KOPT-K1 (cell line): ENCODE data around the gene HOMER2.
"Not testable (repeated sequence)": the region's sequence is repeated elsewhere in the genome, so short reads cannot be mapped to it uniquely, and the experiment has no call there.

Experiments
- H3K27ac ChIP-seq: fragments of 200-600 bp; sonication (generic); 2 replicates; pipeline ENCODE4 v1.5.1; 2016; ENCODE audit warnings: antibody characterized with exemption, mild to moderate bottlenecking, low read depth, low read length; ENCODE audit not compliant: poor library complexity, severe bottlenecking
- H3K36me3 ChIP-seq: fragments of 200-600 bp; sonication (generic); 2 replicates; pipeline ENCODE4 v1.5.1; 2017; ENCODE audit warnings: antibody characterized with exemption, mild to moderate bottlenecking, low read length, moderate library complexity; ENCODE audit not compliant: insufficient read depth
- H3K9me3 ChIP-seq: fragments of 200-600 bp; sonication (generic); 2 replicates; pipeline ENCODE4 v1.5.1; 2017; ENCODE audit warnings: antibody characterized with exemption, low read length, mild to moderate bottlenecking; ENCODE audit not compliant: insufficient read depth, poor library complexity, severe bottlenecking

HOMER2 gene

DNA sequence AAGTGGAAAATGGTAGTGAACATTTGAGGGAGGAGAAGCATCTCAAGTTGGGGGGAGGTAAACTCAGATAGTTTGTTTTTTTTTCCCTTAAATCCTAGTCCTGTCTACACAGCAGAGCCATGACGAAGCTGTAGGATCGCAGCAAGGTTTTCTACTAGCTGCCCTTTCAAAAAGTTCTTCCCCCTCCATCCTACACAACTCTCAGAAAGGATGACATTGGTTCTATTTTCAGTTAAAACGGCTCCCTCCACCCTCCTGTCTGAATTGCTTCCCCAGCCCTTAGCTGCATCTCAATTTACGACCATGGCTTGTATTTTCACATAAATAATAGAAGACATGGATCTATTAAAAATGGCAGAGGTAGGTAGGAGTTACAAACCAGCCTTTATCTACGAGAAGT, 2.2 kb downstream of the HOMER2 start:
- H3K27ac ChIP-seq, result no peak overlapping the region
- H3K9me3 ChIP-seq, result no peaks in the 10 kb centered on the region
- no peaks in the 10 kb centered on the region for H3K36me3 ChIP-seq

DNA sequence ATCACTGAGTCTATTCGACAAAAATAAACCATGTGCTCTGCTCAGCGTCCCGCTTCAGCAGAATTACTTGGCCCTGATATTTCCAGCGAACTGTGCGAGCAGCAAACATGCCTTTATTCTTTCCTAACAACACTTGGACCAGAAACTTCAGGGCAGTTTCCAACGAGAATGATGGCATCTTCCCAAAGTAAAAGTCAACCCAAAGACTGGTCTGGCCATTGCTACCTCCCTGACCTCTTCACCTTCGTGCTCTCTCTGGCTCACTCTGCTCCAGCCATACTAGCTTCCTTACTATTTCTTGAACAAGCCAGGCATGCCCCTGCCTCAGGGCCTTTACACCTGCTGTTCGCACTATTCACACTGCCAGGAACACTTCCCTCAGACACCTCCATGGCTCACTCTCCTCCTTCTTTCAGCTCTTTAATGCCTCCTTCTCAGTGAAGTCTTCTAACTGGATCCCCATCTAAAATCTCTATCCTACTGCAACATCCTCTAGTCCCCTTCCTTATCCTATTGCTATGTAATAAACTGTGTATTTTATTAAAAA, 6.3 kb downstream of the HOMER2 start:
- H3K9me3 ChIP-seq, result no peaks in the 10 kb centered on the region
- no peaks in the 10 kb centered on the region for H3K36me3 ChIP-seq
- no peak overlapping the region for H3K27ac ChIP-seq

DNA sequence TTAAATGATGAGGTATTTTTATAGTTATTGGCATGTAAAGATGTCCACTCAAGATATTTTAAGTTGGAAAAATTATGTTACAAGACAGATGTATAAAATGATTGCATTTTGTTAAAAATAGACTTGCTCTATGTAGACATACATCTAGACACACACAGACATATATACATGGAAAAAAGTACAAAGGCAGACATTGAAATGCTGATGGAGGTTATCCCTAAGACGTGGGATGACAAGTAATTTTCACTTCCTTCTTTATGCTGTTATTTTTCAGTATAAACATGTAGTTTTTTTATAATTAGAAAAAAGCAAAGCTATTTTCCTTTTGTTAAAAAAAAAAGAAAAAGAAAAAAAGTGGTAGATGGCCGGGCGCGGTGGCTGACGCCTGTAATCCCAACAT, 7.2 kb downstream of the HOMER2 start:
- H3K27ac ChIP-seq, result no peak overlapping the region
- no peaks in the 10 kb centered on the region for H3K36me3 ChIP-seq
- H3K9me3 ChIP-seq, result no peaks in the 10 kb centered on the region

DNA sequence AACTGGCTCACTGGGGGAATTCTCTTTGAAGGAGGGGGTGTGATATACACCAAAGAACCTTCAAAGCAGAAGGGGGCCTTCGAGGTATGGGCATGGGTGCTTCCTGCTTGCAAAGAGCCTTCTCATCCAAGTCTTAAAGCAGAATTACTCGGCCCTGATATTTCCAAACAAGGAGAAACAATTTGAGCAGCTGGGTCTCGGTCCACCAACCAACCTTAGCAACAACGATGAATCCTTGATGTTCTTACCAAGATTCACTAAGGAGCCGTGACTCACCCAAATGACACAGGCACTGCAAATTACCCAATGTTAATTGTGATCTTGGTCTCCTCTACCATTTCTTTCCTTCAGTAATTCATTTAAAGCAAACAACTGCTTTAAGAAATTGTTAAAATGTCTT, 7.7 kb downstream of the HOMER2 start:
- Histone ChIP-seq H3K36me3 (no peaks in the 10 kb centered on the region), H3K27ac (no peak overlapping the region), H3K9me3 (no peaks in the 10 kb centered on the region)

DNA sequence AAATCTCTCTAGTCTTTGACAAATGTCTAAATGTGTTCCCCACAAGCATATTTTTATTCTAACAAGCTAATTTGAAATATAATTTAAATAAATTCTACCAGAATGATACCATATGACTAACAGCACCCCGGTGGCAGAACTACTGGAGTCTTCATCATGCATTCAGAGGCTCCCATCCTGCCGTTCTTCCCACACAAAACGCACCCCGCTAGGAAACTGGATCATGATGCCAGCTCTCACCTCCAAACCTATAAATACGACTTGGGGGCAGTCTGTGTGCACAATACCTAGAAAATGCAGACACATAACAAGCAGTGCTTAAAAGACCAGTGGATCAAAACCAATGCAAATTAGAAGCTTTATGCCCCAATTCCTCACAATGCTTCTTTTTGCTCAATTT, 8.5 kb downstream of the HOMER2 start:
- Histone ChIP-seq H3K27ac (no peak overlapping the region), H3K36me3 (no peaks in the 10 kb centered on the region), H3K9me3 (no peaks in the 10 kb centered on the region)

DNA sequence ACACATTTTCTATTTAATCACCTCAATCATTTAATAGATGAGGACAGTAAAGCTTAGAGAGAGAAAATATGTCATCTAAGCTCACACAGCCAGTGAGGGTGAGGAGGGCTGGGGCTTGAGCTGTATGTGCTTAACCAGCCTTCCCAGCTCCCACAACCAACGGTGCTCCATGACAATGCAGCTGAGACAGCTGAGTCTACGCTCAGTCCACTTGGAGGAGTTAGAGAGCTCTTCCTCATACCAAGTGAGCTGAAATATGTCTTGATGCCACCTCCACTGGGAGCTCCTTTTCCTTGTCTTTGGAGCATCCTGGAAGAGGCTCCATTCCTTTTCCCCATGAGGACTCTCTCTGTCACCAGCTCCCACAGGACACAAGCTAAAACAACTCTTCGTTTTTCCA, 9.3 kb downstream of the HOMER2 start:
- Histone ChIP-seq H3K36me3 (no peaks in the 10 kb centered on the region), H3K27ac (no peak overlapping the region), H3K9me3 (no peaks in the 10 kb centered on the region)

DNA sequence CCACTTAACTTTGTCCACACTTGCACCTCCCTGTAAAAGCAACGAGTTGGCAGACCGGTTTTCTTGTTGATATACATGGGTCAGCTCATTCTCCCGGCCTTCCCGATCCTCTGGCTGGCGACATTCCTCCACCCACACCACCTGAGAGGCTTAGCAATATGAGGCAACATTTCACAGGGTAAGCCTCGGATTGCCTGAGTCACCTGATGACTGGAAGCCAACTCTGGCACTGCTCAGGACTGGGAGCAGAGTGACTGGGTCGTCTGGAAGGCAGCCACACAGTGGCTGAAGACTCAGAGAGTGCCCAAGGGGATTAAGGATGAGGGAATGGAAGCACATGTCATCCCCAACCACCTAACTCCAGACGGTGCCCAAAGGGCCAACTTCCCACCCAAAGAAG, 9.8 kb downstream of the HOMER2 start:
- Histone ChIP-seq H3K27ac (no peak overlapping the region), H3K9me3 (no peaks in the 10 kb centered on the region), H3K36me3 (no peaks in the 10 kb centered on the region)

DNA sequence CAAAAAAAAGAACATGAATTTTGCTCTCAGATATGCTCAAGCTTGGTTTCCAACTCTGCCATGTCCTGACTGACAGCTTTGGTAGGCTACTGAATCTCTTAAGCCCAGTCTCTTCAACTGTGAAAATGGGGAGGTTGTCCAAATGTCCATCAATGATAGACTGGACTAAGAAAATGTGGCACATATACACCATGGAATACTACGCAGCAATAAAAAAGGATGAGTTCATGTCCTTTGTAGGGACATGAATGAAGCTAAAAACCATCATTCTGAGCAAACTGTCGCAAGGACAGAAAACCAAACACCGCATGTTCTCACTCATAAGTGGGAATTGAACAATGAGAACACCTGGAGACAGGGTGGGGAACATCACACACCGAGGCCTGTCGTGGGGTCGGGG, 12.8 kb downstream of the HOMER2 start:
- H3K27ac ChIP-seq, H3K36me3 ChIP-seq, H3K9me3 ChIP-seq: not testable (repeated sequence)

DNA sequence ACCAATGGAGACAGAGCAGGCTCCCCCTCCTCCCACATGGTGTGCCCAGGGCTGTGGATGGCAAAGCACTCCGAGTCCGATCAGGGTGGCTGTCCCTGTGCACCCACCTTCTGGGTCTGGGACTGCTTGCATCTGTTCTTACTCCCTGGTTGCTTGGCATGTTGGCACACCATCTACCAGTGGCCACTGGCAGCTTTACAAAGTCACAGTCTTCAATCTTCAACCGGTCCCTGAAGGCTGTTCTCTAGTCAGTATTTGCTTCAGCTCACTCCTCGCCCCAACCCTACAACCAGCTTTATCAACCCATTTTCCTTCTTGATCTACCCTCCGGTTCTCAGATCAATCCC, 14.8 kb downstream of the HOMER2 start:
- Histone ChIP-seq H3K36me3 (no peaks in the 10 kb centered on the region), H3K27ac (no peak overlapping the region), H3K9me3 (no peaks in the 10 kb centered on the region)

DNA sequence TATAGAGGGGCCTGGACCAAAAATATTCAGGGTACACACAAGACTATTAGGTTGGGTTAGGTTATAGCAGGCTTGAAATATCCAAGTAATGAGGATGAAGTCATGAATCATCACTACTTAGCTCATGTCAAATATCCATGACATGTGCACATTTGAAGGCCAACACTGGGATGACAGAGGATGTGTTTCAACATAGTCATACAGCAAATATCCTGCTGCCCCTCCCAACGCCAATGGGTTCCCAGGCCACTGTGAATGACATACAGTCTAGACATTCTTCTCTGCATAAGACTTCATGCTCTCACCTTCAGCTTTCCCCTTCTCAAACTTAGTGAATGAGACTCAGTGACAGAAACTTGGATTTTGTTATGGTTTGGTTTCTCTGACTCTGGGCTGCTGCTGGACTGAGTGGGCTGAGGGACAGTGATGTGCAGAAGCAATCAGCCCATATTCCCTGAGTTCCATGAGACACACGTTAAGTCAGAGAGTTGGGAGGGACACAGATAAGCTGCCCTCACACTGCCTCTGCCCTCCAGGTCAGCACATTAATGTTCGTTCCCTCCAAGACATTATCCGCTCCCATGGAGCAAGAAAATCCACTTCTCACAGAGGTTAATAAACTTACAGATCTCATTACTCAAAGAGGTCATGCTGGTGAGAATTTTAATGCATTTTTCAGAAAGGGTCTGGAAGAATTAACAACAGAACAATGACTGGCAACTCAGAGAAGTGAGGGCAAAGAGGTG, 15.4 kb downstream of the HOMER2 start:
- H3K27ac ChIP-seq, result no peak overlapping the region

DNA sequence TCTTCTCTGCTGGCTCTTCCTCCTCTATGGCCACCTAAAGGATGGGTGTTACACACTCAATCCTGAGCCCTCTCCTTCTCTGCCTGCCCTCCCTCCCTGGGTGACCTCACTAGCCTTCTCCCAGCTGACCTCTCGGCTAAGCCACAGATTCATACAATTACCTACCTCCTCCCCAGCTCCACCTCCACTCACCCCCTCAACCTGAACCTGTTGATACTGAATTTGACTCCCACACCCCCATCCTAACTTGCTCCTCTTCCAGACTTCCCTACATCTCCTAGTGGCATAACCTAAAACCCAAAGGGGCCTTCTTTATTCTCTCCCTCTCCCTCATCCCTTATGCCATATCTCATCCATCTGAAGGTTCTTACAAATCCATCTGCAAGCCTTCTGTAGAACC, 17.1 kb downstream of the HOMER2 start:
- H3K27ac ChIP-seq, result no peak overlapping the region
- H3K36me3 ChIP-seq, result no peaks in the 10 kb centered on the region
- no peaks in the 10 kb centered on the region for H3K9me3 ChIP-seq

More for the DNA sequence above, 15.4 kb downstream of the HOMER2 start:
- Histone ChIP-seq H3K9me3 (no peaks in the 10 kb centered on the region), H3K36me3 (no peaks in the 10 kb centered on the region)

DNA sequence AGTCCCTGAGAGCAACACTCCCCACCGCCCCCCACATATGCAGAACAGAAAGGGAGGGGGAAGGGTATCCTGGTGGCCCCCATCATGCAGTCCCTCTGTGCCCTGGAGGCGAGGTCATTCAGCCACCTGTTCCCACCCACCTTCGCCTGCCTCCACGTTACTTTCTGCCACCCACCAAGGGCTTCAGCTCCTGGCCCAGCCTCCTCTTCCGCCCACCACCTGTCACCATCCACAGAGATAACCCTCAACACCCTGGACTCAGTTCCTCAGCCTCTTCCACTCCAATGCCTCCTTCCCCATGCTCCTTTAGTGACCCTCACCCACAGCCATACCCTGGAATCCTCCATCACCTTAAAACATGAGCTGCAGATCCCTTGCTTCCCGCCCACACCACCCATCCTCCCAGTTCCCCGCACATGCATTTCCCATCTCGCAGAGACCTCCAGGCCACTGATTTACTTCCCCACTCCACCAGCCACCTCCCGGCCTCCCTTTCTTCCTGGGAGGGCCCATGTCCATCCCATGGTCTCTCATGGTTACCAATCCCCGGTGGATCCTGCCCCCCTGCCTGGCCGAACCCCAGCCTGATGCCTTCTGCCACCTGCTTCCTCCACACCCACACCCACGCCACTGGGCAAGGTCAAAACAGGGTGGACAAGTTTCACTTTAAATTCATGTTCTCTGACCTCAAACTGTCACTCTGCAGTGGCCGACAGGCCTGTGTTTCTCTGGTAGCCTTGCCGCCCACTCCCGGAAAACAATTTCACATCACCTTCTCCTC, 18.2 kb downstream of the HOMER2 start:
- Histone ChIP-seq H3K36me3 (no peaks in the 10 kb centered on the region), H3K27ac (no peak overlapping the region), H3K9me3 (no peaks in the 10 kb centered on the region)

DNA sequence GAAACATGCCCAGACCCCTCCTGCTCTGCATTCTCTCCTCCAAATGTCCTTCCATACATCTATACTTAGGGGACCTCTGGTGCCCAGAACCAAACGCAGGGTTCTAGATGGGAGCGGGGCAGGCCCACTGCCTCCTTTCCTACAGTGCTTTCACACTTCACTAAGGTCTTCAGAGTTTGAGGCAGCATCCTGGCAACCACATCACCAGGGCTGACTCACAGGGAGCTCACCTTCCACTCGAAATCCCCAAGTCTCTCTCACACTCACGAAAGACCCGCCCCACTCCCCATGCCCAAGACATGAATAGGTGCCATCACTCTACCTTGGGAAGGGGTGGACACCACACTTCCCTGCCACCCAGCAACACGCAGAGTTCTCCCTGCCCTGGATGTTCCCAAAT, 18.9 kb downstream of the HOMER2 start:
- Histone ChIP-seq H3K9me3 (no peaks in the 10 kb centered on the region), H3K36me3 (no peaks in the 10 kb centered on the region), H3K27ac (no peak overlapping the region)

DNA sequence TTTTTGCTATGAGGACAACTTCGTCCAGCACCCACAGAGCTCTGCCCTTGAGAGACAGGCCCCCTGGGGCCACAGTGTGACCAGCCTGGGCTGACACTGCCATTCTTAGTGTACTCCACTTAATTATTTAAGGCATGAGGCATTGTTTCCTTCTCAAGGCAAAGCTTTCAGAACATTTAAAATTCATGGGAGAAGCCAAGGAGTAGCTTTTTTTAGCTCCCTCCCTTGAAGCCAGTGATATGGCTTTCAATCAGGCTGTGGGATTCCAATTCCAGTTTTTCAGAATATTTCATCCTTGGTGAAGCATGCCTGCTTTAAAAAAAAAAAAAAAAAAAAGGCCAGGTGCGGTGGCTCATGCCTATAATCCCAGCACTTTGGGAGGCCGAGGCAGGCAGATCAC, 21.3 kb downstream of the HOMER2 start:
- H3K36me3 ChIP-seq, result no peaks in the 10 kb centered on the region
- no peak overlapping the region for H3K27ac ChIP-seq

DNA sequence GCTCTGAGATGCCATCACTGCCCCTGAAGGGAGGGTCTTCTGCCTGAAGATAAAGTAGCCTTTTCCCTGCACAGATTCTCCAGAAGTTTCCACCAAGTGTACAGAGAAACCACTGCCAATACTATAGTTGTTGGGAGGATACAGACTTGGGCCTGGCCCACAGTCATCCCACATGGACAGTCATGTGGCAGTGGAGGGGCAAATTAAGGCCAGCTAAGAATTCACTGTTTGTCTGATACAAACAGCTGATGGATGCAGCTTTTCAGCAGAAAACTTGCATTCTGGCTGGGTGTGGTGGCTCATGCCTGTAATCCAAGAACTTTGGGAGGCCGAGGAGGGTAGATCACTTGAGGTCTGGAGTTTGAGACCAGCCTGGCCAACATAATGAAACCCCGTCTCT, 22.1 kb downstream of the HOMER2 start:
- H3K9me3 ChIP-seq, result no peaks in the 10 kb centered on the region
- no peak overlapping the region for H3K27ac ChIP-seq

More for the DNA sequence above, 21.3 kb downstream of the HOMER2 start:
- H3K9me3 ChIP-seq, result no peaks in the 10 kb centered on the region

DNA sequence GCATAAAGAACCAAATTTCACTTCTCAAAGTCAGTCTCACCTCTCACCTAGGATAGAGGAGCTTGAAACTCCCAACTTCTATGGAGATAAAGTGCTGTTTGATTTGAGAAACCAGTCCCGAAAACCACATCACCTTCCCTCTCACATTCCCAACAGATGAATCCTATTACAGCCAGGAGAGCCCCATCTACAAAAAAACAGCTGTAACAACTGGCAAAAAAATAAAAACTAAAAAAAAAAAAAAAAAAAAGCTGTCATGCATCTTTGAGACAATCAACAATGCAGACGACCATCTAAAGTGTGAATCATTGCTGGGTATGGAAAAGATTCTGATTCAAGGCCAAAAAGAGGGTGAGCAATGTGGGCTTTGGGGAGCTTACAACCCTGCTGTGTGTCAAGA, 23.8 kb downstream of the HOMER2 start:
- no peaks in the 10 kb centered on the region for H3K9me3 ChIP-seq
- no peaks in the 10 kb centered on the region for H3K36me3 ChIP-seq
- no peak overlapping the region for H3K27ac ChIP-seq

More for the DNA sequence above, 22.1 kb downstream of the HOMER2 start:
- H3K36me3 ChIP-seq, result no peaks in the 10 kb centered on the region
